IPS-20b (cell line): ENCODE results near the gene CORO1C.
A peak's percentile ranks its signal among the peaks of the same experiment; 100 is the strongest.

Experiments used
- H3K27ac ChIP-seq: one replicate; pipeline ENCODE4 v1.5.1; 2013; ENCODE audit warnings: low read length
- H3K27me3 ChIP-seq: 2 replicates; pipeline ENCODE4 v1.6.1; 2013; ENCODE audit warnings: mild to moderate bottlenecking, low read length, inconsistent platforms; ENCODE audit not compliant: insufficient read depth
- H3K36me3 ChIP-seq: 2 replicates; pipeline ENCODE4 v1.6.1; 2013; ENCODE audit warnings: low read depth, mild to moderate bottlenecking, inconsistent platforms, low read length, moderate library complexity; ENCODE audit not compliant: insufficient read depth
- H3K4me1 ChIP-seq: 2 replicates; pipeline ENCODE4 v1.6.1; 2013; ENCODE audit warnings: mild to moderate bottlenecking, control low read depth, inconsistent platforms, low read length, moderate library complexity; ENCODE audit not compliant: insufficient read depth
- H3K4me3 ChIP-seq: 2 replicates; pipeline ENCODE4 v1.5.1; 2013; ENCODE audit warnings: mild to moderate bottlenecking, low read length, inconsistent platforms
- H3K9ac ChIP-seq: 2 replicates; pipeline ENCODE4 v1.6.1; 2013; ENCODE audit warnings: low read depth, mild to moderate bottlenecking, inconsistent platforms, low read length, moderate library complexity
- H3K9me3 ChIP-seq: 2 replicates; pipeline ENCODE4 v1.6.1; 2013; ENCODE audit warnings: mild to moderate bottlenecking, low read depth, low read length, inconsistent platforms; ENCODE audit not compliant: insufficient read depth

Gene CORO1C

DNA sequence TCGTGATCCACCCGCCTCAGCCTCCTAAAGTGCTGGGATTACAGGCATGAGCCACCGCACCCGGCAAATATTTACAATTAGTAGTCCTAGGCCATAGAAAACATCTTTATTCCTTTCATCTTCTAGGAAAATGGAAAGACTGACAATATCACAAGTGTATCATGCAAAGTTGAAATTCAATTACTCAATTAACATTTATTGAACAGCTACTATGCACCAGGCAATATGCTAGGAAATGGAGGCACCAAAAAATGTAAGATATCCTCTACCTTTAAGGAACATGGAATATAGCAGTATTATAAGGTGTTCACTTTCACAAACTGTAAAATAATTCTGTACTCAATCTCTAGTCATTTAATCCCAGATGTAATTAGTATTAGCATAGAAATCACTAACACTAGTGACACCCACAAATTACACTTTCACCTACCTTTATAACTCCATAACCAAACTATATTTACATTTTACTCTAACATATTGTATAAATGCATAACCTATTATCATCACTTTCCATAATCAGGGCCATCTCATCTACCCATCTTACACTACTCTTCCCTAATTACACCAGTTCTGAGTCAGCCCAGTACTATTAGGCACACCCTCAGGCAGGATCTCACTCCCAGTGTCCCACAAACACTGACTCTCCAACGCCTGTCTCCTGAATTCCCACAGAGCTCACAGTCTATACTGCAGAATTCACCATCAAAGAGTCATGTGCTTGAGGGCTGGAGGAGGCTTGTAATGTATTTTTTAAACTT is 10.4 kb downstream of the CORO1C start:
- Histone ChIP-seq H3K4me1 (peaks cover 42% of the 10 kb centered on the region), H3K9ac (no peak overlapping the region)

GRCh38 chr12:108717243-108717642 is 14.1 kb downstream of the CORO1C start:
- H3K4me3 ChIP-seq: no peak overlapping the region
- H3K36me3 ChIP-seq: no peaks in the 10 kb centered on the region
- no peaks in the 10 kb centered on the region for H3K9me3 ChIP-seq
- no peak overlapping the region for H3K9ac ChIP-seq
- H3K27me3 ChIP-seq: no peaks in the 10 kb centered on the region
- H3K4me1 ChIP-seq: peaks cover 30% of the 10 kb centered on the region
- no peak overlapping the region for H3K27ac ChIP-seq

More for the DNA sequence above, 10.4 kb downstream of the CORO1C start:
- Histone ChIP-seq H3K27ac (no peak overlapping the region), H3K27me3 (no peaks in the 10 kb centered on the region), H3K9me3 (no peaks in the 10 kb centered on the region), H3K36me3 (no peaks in the 10 kb centered on the region), H3K4me3 (no peak overlapping the region)

GRCh38 chr12:108714866-108715265 is 16.5 kb downstream of the CORO1C start:
- no peaks in the 10 kb centered on the region for H3K9me3 ChIP-seq
- no peaks in the 10 kb centered on the region for H3K27me3 ChIP-seq
- H3K9ac ChIP-seq: peak overlapping the region; percentile 61; the same call in 1 of the 2 replicates
- H3K4me3 ChIP-seq: peak overlapping the region; percentile 32; the same call in 1 of the 2 replicates
- H3K36me3 ChIP-seq: no peaks in the 10 kb centered on the region
- H3K4me1 ChIP-seq: peaks cover 28% of the 10 kb centered on the region
- no peak overlapping the region for H3K27ac ChIP-seq

DNA sequence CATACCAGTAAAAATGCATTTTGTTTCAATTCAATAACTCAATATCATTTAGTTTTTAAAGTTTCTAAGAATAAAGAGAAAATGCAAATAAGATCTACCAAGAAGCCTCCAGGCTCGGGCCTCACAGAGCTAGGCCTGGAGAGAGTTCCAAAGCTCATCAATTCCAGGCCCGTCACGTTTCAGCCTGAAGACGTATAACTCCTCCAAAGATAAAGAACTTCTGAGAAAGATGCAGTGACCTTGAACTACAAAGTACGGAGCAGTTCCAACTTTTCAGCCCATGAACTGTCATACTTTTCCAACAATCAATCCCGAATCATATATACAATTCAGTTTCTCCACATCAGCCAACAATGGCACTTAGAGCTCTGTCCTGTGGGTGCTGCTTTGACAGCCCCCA is 17.8 kb downstream of the CORO1C start:
- H3K4me1 ChIP-seq: peaks cover 28% of the 10 kb centered on the region
- H3K9me3 ChIP-seq: no peaks in the 10 kb centered on the region
- H3K9ac ChIP-seq: no peak overlapping the region
- H3K4me3 ChIP-seq: no peak overlapping the region
- H3K27me3 ChIP-seq: no peaks in the 10 kb centered on the region
- H3K27ac ChIP-seq: no peak overlapping the region
- no peaks in the 10 kb centered on the region for H3K36me3 ChIP-seq

- H3K4me1 ChIP-seq: peaks cover 28% of the 10 kb centered on the region
- H3K27ac ChIP-seq: peak overlapping the region; percentile 12
Observed at GRCh38 chr12:108712925-108713203, 18.5 kb downstream of the CORO1C start.

GRCh38 chr12:108712165-108712924 is 19.0 kb downstream of the CORO1C start:
- H3K4me1 ChIP-seq: peaks cover 27% of the 10 kb centered on the region
- no peak overlapping the region for H3K27ac ChIP-seq
- H3K27me3 ChIP-seq: no peaks in the 10 kb centered on the region
- H3K9me3 ChIP-seq: no peaks in the 10 kb centered on the region
- no peak overlapping the region for H3K4me3 ChIP-seq
- no peaks in the 10 kb centered on the region for H3K36me3 ChIP-seq
- H3K9ac ChIP-seq: no peak overlapping the region

More at GRCh38 chr12:108712925-108713203, 18.5 kb downstream of the CORO1C start:
- Histone ChIP-seq H3K4me3 (no peak overlapping the region), H3K27me3 (no peaks in the 10 kb centered on the region), H3K36me3 (no peaks in the 10 kb centered on the region), H3K9ac (no peak overlapping the region), H3K9me3 (no peaks in the 10 kb centered on the region)

DNA sequence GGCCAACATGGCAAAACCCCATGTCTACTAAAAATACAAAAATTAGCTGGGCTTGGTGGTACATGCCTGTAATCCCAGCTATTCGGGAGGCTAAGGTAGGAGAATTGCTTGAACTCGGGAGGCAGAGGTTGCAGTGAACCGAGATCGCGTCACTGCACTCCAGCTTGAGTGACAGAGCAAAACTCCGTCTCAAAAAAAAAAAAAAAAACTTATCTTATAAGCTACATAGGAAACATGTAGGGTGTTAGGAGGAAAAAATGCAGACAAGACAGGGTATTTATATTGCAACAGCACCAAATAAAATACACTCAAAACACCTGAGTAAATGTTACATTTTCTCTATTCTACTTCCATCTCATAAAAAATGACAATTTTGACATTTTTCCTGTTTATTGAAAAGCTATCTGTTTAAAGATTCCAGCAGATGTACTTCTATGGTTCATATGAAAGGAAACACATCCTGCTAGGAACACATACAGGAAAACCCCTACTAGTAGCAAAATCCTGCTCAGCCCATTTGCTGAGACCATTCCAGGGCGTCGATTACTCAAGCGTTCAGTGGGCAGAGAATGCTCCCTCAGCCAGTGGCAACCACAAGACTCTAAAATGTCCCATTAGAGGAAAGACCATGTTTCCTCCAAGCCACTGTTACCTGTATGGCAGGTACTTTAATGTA is 19.7 kb downstream of the CORO1C start:
- Histone ChIP-seq H3K9ac (no peak overlapping the region), H3K4me3 (no peak overlapping the region), H3K27ac (no peak overlapping the region), H3K36me3 (no peaks in the 10 kb centered on the region), H3K27me3 (no peaks in the 10 kb centered on the region), H3K9me3 (no peaks in the 10 kb centered on the region), H3K4me1 (peaks cover 20% of the 10 kb centered on the region)

- H3K9ac ChIP-seq: no peak overlapping the region
Observed at GRCh38 chr12:108709697-108710096, 21.6 kb downstream of the CORO1C start.

DNA sequence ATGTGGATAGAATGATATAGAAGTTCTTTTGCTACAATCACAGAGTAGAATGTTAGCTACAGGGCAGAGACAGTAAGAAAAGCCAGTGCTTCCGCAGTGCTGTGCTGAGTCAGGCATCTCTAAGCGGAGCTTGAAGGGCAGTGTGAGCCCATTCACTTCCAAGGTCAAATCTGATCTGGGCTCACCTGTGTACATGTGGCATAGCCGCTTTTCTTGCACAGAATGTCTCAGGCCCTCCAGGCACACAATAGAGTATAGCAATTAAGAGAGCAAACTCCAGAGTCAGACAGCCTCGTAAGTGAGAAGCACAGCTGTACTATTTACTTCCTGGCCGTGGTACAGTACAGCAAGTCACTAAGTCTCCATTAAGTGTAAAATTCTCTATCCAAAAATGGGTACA is 26.8 kb downstream of the CORO1C start:
- no peaks in the 10 kb centered on the region for H3K27me3 ChIP-seq
- peaks cover 17% of the 10 kb centered on the region for H3K36me3 ChIP-seq
- no peak overlapping the region for H3K9ac ChIP-seq
- H3K4me1 ChIP-seq: peaks cover 27% of the 10 kb centered on the region
- H3K27ac ChIP-seq: no peak overlapping the region
- H3K9me3 ChIP-seq: no peaks in the 10 kb centered on the region
- no peak overlapping the region for H3K4me3 ChIP-seq

More at GRCh38 chr12:108709697-108710096, 21.6 kb downstream of the CORO1C start:
- Histone ChIP-seq H3K4me1 (peaks cover 13% of the 10 kb centered on the region), H3K27ac (no peak overlapping the region), H3K27me3 (no peaks in the 10 kb centered on the region), H3K36me3 (no peaks in the 10 kb centered on the region), H3K9me3 (no peaks in the 10 kb centered on the region), H3K4me3 (no peak overlapping the region)

GRCh38 chr12:108702595-108703320 is 28.6 kb downstream of the CORO1C start:
- Histone ChIP-seq H3K27ac (no peak overlapping the region), H3K27me3 (no peaks in the 10 kb centered on the region), H3K4me3 (no peak overlapping the region), H3K4me1 (peaks cover 27% of the 10 kb centered on the region), H3K36me3 (peaks cover 28% of the 10 kb centered on the region), H3K9ac (no peak overlapping the region), H3K9me3 (no peaks in the 10 kb centered on the region)

GRCh38 chr12:108701779-108702441 is 29.4 kb downstream of the CORO1C start:
- Histone ChIP-seq H3K27me3 (no peaks in the 10 kb centered on the region), H3K27ac (no peak overlapping the region), H3K4me1 (peaks cover 27% of the 10 kb centered on the region), H3K9ac (no peak overlapping the region), H3K9me3 (no peaks in the 10 kb centered on the region), H3K4me3 (no peak overlapping the region), H3K36me3 (peaks cover 36% of the 10 kb centered on the region)
